Astrocyte of the spinal cord (primary cell): ENCODE results near the gene SLC28A1.

ENCODE experiments used
- DNase-seq: peaks from one replicate; pipeline ENCODE4 v3.0.0; 2011; ENCODE audit warnings: low read depth, low spot score
- H3K4me3 ChIP-seq: 2 replicates; pipeline ENCODE4 v1.5.1; 2011; ENCODE audit warnings: low read depth, mild to moderate bottlenecking, low read length, moderate library complexity
- in situ Hi-C: cut with HindIII; loops from 2 replicates; pipeline ENCODE4 v1.10.0; 2017; ENCODE audit warnings: low sequenced_read_pairs
- TF ChIP-seq, protein P1 (sequence below): IDR thresholded peaks from 2 replicates; pipeline ENCODE4 v1.5.1; 2012; ENCODE audit warnings: low read depth, mild to moderate bottlenecking, low read length, inconsistent platforms

Gene SLC28A1

DNA sequence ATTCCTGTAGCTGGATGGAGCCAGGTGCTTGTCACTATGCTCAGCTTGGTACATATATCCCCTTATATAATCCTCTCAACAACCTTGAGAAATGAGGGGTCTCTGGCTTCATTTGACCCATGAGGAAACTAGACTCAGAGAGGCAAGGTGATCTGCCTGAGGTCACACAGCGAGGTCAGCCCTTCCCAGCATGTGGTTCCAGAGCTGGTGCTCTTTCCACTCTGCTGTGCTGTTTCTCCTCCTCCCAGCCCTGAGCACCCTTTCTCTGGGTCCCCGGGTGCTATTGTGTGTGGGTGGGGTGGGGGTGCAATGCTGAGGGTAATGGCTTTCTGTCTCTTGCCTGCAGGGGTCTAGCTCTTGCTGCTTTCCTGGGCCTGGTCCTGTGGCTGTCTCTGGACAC is 19.3 kb downstream of the SLC28A1 start:
- TF ChIP-seq, protein P1, sequence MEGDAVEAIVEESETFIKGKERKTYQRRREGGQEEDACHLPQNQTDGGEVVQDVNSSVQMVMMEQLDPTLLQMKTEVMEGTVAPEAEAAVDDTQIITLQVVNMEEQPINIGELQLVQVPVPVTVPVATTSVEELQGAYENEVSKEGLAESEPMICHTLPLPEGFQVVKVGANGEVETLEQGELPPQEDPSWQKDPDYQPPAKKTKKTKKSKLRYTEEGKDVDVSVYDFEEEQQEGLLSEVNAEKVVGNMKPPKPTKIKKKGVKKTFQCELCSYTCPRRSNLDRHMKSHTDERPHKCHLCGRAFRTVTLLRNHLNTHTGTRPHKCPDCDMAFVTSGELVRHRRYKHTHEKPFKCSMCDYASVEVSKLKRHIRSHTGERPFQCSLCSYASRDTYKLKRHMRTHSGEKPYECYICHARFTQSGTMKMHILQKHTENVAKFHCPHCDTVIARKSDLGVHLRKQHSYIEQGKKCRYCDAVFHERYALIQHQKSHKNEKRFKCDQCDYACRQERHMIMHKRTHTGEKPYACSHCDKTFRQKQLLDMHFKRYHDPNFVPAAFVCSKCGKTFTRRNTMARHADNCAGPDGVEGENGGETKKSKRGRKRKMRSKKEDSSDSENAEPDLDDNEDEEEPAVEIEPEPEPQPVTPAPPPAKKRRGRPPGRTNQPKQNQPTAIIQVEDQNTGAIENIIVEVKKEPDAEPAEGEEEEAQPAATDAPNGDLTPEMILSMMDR, result no peak
- no peak overlapping the region for H3K4me3 ChIP-seq
- DNase-seq, result no peak
- in situ Hi-C loops, result no loop called here

DNA sequence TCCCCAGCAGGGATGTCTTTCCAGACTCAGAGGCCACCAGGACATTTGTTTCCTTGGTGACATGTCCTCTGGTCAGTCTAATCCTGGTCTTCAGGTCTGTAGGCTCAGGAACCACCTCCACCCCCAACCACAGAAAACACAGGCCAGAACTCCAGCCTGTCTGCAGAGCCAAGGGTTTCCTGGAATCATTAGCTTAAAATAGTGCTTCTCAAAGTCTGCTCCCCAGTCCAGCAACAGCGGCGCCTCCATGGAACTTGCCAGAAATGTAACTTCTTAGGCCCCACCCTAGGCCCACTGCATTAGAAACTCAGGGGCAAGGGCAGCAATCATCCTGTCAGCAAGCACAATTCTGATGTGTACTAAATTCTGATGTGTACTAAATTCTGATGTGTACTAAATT is 20.0 kb downstream of the SLC28A1 start:
- H3K4me3 ChIP-seq, result no peak overlapping the region
- TF ChIP-seq, protein P1, result no peak
- DNase-seq, result no peak
- in situ Hi-C loops, result no loop called here

DNA sequence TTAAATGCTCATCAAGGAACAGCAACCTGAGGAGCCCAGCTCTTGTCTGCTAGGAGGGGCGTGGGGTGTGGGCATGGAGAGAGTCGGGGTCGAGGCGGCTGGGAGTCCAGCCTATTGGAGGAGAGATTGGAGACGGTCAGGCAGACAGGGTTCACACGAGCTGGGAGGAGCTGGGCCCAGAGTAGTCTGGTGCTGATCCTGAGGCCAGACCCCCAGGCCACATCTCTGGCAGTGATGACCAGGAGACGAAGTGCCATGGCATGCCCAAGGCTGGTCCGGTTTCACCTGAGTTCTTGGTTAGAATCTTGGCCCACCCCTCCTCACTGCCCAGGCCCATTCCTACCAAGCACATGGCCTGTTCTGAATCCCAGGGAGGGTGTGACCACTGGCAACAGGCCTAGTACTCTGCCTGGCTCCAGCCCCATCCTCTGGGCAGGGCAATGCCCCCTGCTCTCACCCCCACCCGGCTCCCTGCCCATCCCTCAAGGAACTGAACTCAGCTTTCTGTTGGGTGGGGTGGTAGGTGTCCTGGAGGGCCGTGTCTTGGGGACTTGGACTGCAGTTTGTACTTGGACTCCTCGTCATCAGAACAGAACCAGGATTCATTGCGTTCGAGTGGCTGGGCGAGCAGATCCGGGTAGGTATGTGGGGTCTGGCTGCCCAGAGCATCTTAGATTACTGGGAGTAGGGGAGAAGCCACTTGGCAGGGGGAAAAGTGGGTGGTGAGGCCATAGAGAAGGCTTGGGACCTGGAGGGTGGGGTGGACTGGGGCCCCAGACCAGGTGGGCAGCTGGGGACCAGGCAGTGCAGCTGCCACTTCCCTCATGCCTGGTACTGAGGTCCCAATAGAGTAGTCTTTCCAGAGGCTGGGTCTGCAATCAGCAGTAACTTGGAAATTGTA is 20.8 kb downstream of the SLC28A1 start:
- DNase-seq, result no peak
- TF ChIP-seq, protein P1, result no peak
- no peak overlapping the region for H3K4me3 ChIP-seq
- in situ Hi-C loops, result no loop called here

DNA sequence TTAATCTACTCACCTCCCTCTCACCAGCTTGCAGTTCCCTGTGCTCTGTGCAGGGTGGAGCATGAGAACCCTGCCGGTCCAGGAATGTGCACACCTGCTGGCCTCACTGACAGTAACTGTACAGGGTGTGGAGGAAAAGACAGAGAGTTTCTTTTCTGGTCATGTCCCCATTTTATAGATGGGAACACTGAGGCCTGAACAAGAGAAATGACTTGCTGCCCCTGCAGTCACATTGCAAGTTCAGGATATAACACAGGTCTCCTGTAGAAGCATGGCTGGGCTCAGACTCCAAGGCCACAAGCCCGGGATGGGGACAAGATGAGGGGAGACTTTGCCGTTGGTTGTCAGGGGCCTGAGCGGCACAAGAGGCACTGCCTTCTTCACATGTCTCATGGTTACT is 23.3 kb downstream of the SLC28A1 start:
- no peak overlapping the region for H3K4me3 ChIP-seq
- TF ChIP-seq, protein P1, result no peak
- DNase-seq, result no peak
- in situ Hi-C loops, result no loop called here

DNA sequence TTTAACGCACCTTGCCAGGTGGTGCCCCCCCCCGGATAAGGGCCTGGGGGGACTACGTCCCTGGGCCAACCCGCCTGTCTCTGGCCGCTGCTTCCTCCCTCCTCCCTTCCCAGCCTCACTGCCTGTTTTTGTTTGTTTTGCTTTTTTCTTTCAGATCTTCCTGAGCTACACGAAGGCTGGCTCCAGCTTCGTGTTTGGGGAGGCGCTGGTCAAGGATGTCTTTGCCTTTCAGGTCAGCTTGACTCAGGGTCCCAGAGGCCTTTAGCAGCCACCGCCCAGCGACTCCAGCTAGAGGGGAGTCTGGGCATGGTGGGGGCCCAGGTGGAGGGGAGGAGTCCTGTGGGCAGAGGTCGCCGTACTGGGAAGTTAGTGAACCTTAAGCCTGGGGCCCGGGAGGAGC is 24.1 kb downstream of the SLC28A1 start:
- in situ Hi-C loops, result no loop called here
- DNase-seq, result no peak
- H3K4me3 ChIP-seq, result no peak overlapping the region
- TF ChIP-seq, protein P1, result no peak

DNA sequence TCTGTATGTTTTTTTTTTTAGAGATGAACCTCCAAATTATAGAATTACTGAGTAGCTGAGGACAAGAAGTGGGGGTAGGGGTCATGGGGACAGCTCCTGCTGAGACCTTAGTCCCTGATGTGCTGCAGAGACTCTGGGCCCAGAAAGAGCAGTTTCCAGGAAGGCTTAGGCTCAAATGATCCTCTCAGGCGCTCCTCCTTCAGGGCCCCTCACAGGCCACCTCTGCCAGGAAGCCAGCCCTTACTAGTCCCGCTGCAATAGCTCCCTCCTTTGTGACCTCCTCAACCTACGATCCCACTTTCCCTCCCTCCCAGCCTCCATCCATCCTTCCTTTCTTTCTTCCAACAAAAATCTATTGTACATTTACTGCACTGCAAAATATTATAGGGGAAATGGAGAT is 24.6 kb downstream of the SLC28A1 start:
- in situ Hi-C loops, result no loop called here
- TF ChIP-seq, protein P1, result no peak

More for the DNA sequence above, 24.6 kb downstream of the SLC28A1 start:
- H3K4me3 ChIP-seq, result no peak overlapping the region
- DNase-seq, result no peak
